Retinal pigment epithelial cell (primary cell): ENCODE data around the gene ESM1.

Experiments used
- DNase-seq: peaks from one replicate; pipeline ENCODE4 v3.0.0-alpha.2; 2010; ENCODE audit warnings: low read depth
- H3K4me3 ChIP-seq: 2 replicates; pipeline ENCODE4 v1.5.1; 2011; ENCODE audit warnings: mild to moderate bottlenecking, low read length, control low read depth, moderate library complexity
- CTCF ChIP-seq: conservative IDR thresholded peaks from 2 replicates; pipeline ENCODE4 v1.5.1; 2011; ENCODE audit warnings: low read depth, low read length, control low read depth, inconsistent platforms

Gene ESM1

GRCh38 chr5:54942064-54942778, 43.2 kb downstream of the ESM1 start:
- no peak for DNase-seq
- no peak overlapping the region for H3K4me3 ChIP-seq
- no peak for TF ChIP-seq CTCF

- TF ChIP-seq CTCF = no peak
- H3K4me3 ChIP-seq = no peak overlapping the region
- DNase-seq = no peak
These were observed 49.2 kb downstream of the ESM1 start for GRCh38 chr5:54936201-54936600.

GRCh38 chr5:54932789-54933188, 52.6 kb downstream of the ESM1 start:
- DNase-seq = no peak
- no peak overlapping the region for H3K4me3 ChIP-seq
- TF ChIP-seq CTCF = no peak

GRCh38 chr5:54930736-54931135, 54.7 kb downstream of the ESM1 start:
- DNase-seq = no peak
- H3K4me3 ChIP-seq = no peak overlapping the region
- no peak for TF ChIP-seq CTCF
